Mesodermal cell (in vitro differentiated cells): ENCODE data around the gene PANK2.
"Not testable (repeated sequence)": the region's sequence is repeated elsewhere in the genome, so short reads cannot be mapped to it uniquely, and the experiment has no call there.

ENCODE experiments used
- H3K27ac ChIP-seq: 2 replicates; pipeline ENCODE4 v1.7.0; 2013; ENCODE audit warnings: mild to moderate bottlenecking, low read depth, low read length, moderate library complexity; ENCODE audit not compliant: severe bottlenecking
- H3K36me3 ChIP-seq: 2 replicates; pipeline ENCODE4 v1.7.1; 2013; ENCODE audit warnings: mild to moderate bottlenecking, low read length, moderate library complexity; ENCODE audit not compliant: control insufficient read depth, insufficient read depth
- H3K4me1 ChIP-seq: one replicate; pipeline ENCODE4 v1.7.1; 2013; ENCODE audit warnings: mild to moderate bottlenecking, low read length; ENCODE audit not compliant: insufficient read depth, control insufficient read depth, poor library complexity, severe bottlenecking
- H3K4me3 ChIP-seq: 2 replicates; pipeline ENCODE4 v1.7.0; 2013; ENCODE audit warnings: low read length, control low read depth, mild to moderate bottlenecking; ENCODE audit not compliant: insufficient read depth, poor library complexity, severe bottlenecking; ENCODE audit errors: extremely low read depth
- H3K9me3 ChIP-seq: 2 replicates; pipeline ENCODE4 v1.7.1; 2013; ENCODE audit warnings: mild to moderate bottlenecking, low read length, moderate library complexity; ENCODE audit not compliant: control insufficient read depth
- WGBS, 2 experiments: methylation state at CpG; one replicate each; pipeline ENCODE4 v1.1.5; 2013; ENCODE audit warnings: missing lambda C conversion rate in 2 of 2; ENCODE audit not compliant: insufficient coverage in 2 of 2; 5-methylcytosine and 5-hydroxymethylcytosine counted together

PANK2 gene

GRCh38 chr20:3901706-3902440 is 12.7 kb downstream of the PANK2 start:
- WGBS, 2 experiments, result 100% methylated on average over 4 to 5 of the region's 9 CpGs
- no peak overlapping the region for H3K27ac ChIP-seq
- no peaks in the 10 kb centered on the region for H3K9me3 ChIP-seq
- peaks cover 4% of the 10 kb centered on the region for H3K4me1 ChIP-seq
- no peak overlapping the region for H3K4me3 ChIP-seq
- H3K36me3 ChIP-seq, result peaks cover 31% of the 10 kb centered on the region

DNA sequence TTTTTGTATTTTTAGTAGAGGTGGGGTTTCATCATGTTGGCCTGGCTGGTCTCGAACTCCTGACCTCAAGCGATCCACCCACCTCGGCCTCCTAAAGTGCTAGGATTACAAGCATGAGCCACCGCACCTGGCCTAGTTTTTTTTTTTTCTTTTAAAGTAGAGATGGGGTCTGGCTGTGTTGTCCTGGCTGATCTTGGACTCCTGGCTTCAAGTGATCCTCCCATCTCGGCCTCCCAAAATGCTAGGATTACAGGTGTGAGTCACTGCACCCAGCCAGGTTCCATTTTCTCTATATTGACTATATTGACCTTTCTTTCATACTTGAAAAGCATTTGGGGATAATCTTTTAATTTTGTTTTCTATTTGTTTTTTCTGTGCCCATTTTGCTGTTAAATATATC is 13.3 kb downstream of the PANK2 start:
- 100% methylated on average over 1 to 4 of the region's 5 CpGs for WGBS, 2 experiments
- H3K4me3 ChIP-seq, result no peak overlapping the region
- peaks cover 31% of the 10 kb centered on the region for H3K36me3 ChIP-seq
- H3K27ac ChIP-seq, result no peak overlapping the region
- H3K4me1 ChIP-seq, result peaks cover 4% of the 10 kb centered on the region
- no peaks in the 10 kb centered on the region for H3K9me3 ChIP-seq

GRCh38 chr20:3904224-3904623 is 15.0 kb downstream of the PANK2 start:
- WGBS, 2 experiments, result 89% methylated on average over 2 of the region's 2 CpGs; no CpG with 5 or more reads in 1 of the 2 experiments
- Histone ChIP-seq H3K4me3 (no peak overlapping the region), H3K27ac (no peak overlapping the region), H3K9me3 (no peaks in the 10 kb centered on the region), H3K4me1 (peaks cover 4% of the 10 kb centered on the region), H3K36me3 (peaks cover 44% of the 10 kb centered on the region)

- no peaks in the 10 kb centered on the region for H3K9me3 ChIP-seq
- no peak overlapping the region for H3K4me3 ChIP-seq
- H3K27ac ChIP-seq, result no peak overlapping the region
- peaks cover 50% of the 10 kb centered on the region for H3K36me3 ChIP-seq
- H3K4me1 ChIP-seq, result no peaks in the 10 kb centered on the region
- 91 to 92% methylated on average over 5 of the region's 5 CpGs for WGBS, 2 experiments
Observed at GRCh38 chr20:3904857-3905256, 15.7 kb downstream of the PANK2 start.

- 92 to 97% methylated on average over 8 to 14 of the region's 17 CpGs for WGBS, 2 experiments
Observed at GRCh38 chr20:3906744-3907721, 17.8 kb downstream of the PANK2 start.

DNA sequence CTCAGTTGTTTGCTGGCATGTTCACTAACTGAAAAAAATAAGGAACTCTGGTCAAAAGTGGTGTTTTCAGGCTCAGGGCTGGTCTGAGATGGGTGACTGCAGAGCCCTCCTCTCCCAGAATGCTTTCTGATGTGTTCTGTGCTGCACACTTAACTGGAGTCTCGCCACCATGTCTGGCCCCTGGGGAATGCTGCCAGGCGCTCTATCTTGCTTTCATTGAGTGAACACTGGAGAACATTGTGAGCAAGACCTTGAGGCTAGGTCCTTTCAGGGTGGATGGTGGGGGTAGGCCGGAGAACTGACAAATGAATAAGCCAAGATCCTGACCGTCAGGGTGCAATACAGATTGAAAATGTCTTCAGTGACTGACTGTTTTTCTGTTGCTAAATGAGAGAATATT is 19.5 kb downstream of the PANK2 start:
- Histone ChIP-seq H3K4me3 (no peak overlapping the region), H3K27ac (no peak overlapping the region), H3K36me3 (peaks cover 78% of the 10 kb centered on the region), H3K4me1 (no peaks in the 10 kb centered on the region), H3K9me3 (no peaks in the 10 kb centered on the region)
- whole genome bisulfite sequencing, 2 experiments, result 96 to 97% methylated on average over 4 of the region's 4 CpGs

More at GRCh38 chr20:3906744-3907721, 17.8 kb downstream of the PANK2 start:
- H3K4me3 ChIP-seq, H3K27ac ChIP-seq, H3K4me1 ChIP-seq, H3K9me3 ChIP-seq: not testable (repeated sequence)
- H3K36me3 ChIP-seq, result peaks cover 67% of the 10 kb centered on the region

GRCh38 chr20:3909952-3910366 is 20.8 kb downstream of the PANK2 start:
- Histone ChIP-seq H3K9me3 (no peaks in the 10 kb centered on the region), H3K36me3 (peaks cover 82% of the 10 kb centered on the region), H3K27ac (no peak overlapping the region), H3K4me1 (no peaks in the 10 kb centered on the region), H3K4me3 (no peak overlapping the region)

- H3K9me3 ChIP-seq, result no peaks in the 10 kb centered on the region
- WGBS, 2 experiments, result 100% methylated on average over 1 of the region's 2 CpGs
- no peaks in the 10 kb centered on the region for H3K4me1 ChIP-seq
- peaks cover 80% of the 10 kb centered on the region for H3K36me3 ChIP-seq
- H3K27ac ChIP-seq, result no peak overlapping the region
- H3K4me3 ChIP-seq, result no peak overlapping the region
Observed at GRCh38 chr20:3910853-3911252, 21.7 kb downstream of the PANK2 start.

DNA sequence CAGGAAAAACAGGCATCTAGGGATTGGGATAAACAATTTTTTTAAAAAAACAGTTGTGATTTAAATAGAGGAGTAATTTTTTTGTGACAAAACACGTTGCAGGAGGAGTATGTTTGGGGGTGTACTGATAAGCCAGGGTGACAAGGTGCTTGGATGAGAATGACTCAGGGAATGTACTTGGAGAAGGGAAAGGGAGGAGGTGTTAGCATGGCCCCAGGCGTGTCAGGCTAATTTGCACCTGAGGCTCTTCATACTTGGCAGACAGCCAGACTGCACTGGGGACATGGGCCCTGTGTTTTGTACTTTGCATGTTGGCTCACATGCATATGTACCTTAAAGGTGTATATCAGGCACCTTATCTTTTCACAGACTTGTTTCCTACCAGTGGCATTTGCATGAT is 22.8 kb downstream of the PANK2 start:
- WGBS, 2 experiments, result 94 to 96% methylated on average over 2 of the region's 2 CpGs
- Histone ChIP-seq H3K4me3 (no peak overlapping the region), H3K36me3 (peaks cover 84% of the 10 kb centered on the region)

GRCh38 chr20:3914446-3914845 is 25.3 kb downstream of the PANK2 start:
- no peaks in the 10 kb centered on the region for H3K9me3 ChIP-seq
- H3K36me3 ChIP-seq, result peaks cover 82% of the 10 kb centered on the region
- WGBS, 2 experiments, result 89 to 100% methylated on average over 1 to 2 of the region's 2 CpGs
- H3K4me1 ChIP-seq, result no peaks in the 10 kb centered on the region
- H3K4me3 ChIP-seq, result no peak overlapping the region
- no peak overlapping the region for H3K27ac ChIP-seq

More for the DNA sequence above, 22.8 kb downstream of the PANK2 start:
- Histone ChIP-seq H3K27ac (no peak overlapping the region), H3K9me3 (no peaks in the 10 kb centered on the region), H3K4me1 (no peaks in the 10 kb centered on the region)
